Activated CD4-positive, CD25-positive, alpha-beta regulatory T cell treated with anti-CD3 and anti-CD28 coated beads, Interleukin-2, amount 50 U/mL, for 16 hours (primary cell): ENCODE results near the gene KIF3B.
"Not testable (repeated sequence)": the region's sequence is repeated elsewhere in the genome, so short reads cannot be mapped to it uniquely, and the experiment has no call there.

Experiments
- DNase-seq: peaks from one replicate; pipeline ENCODE4 v3.0.0-alpha.2; 2020; ENCODE audit warnings: low read depth, low spot score

The KIF3B gene

GRCh38 chr20:32296412-32296811 lies 19.0 kb downstream of the KIF3B start:
- DNase-seq = no peak

- no peak for DNase-seq
Observed at GRCh38 chr20:32296819-32297420, 19.5 kb downstream of the KIF3B start.

GRCh38 chr20:32297439-32297838 lies 20.0 kb downstream of the KIF3B start:
- DNase-seq = no peak

- DNase-seq = no peak
Observed at GRCh38 chr20:32300647-32301046, 23.2 kb downstream of the KIF3B start.

GRCh38 chr20:32301719-32302506 lies 24.5 kb downstream of the KIF3B start:
- no peak for DNase-seq

- no peak for DNase-seq
Observed at GRCh38 chr20:32302507-32302872, 25.0 kb downstream of the KIF3B start.

GRCh38 chr20:32304131-32304746 lies 26.8 kb downstream of the KIF3B start:
- no peak for DNase-seq

GRCh38 chr20:32312718-32313424 lies 35.4 kb downstream of the KIF3B start:
- DNase-seq = no peak

GRCh38 chr20:32314768-32315167 lies 37.3 kb downstream of the KIF3B start:
- no peak for DNase-seq

GRCh38 chr20:32315399-32315798 lies 37.9 kb downstream of the KIF3B start:
- no peak for DNase-seq

GRCh38 chr20:32315891-32316290 lies 38.4 kb downstream of the KIF3B start:
- DNase-seq = no peak

- DNase-seq = no peak
Observed at GRCh38 chr20:32316667-32317066, 39.2 kb downstream of the KIF3B start.

GRCh38 chr20:32319100-32319499 lies 41.6 kb downstream of the KIF3B start:
- DNase-seq = no peak

- DNase-seq = no peak
Observed at GRCh38 chr20:32320305-32320704, 42.9 kb downstream of the KIF3B start.

GRCh38 chr20:32321390-32321789 lies 43.9 kb downstream of the KIF3B start:
- no peak for DNase-seq

GRCh38 chr20:32322260-32322659 lies 44.8 kb downstream of the KIF3B start:
- DNase-seq = not testable (repeated sequence)

GRCh38 chr20:32323761-32324160 lies 46.3 kb downstream of the KIF3B start:
- DNase-seq = not testable (repeated sequence)

GRCh38 chr20:32325706-32326503 lies 48.5 kb downstream of the KIF3B start:
- no peak for DNase-seq

- no peak for DNase-seq
Observed at GRCh38 chr20:32326504-32326845, 49.0 kb downstream of the KIF3B start.

- no peak for DNase-seq
Observed at GRCh38 chr20:32327087-32327681, 49.7 kb downstream of the KIF3B start.
